HepG2 (cell line): ENCODE measurements around the gene EHBP1.

Source experiments
- GTF2F1 ChIP-seq: fragments of 150-350 bp; IDR thresholded peaks from 2 replicates; pipeline ENCODE4 v1.6.1; 2014; ENCODE audit warnings: low read length
- MAFG ChIP-seq: sonication (generic); formaldehyde crosslinking; IDR thresholded peaks from 2 replicates; pipeline ENCODE4 v1.5.1; 2020; ENCODE audit warnings: mild to moderate bottlenecking, missing genetic modification reagents
- RFX5 ChIP-seq: IDR thresholded peaks from 2 replicates; pipeline ENCODE4 v1.6.1; 2011; ENCODE audit warnings: low read depth, low read length, improper control_type of control experiment
- ZNF138 ChIP-seq: sonication (generic); formaldehyde crosslinking; IDR thresholded peaks from 2 replicates; pipeline ENCODE4 v1.5.0; 2020; ENCODE audit warnings: mild to moderate bottlenecking, low read depth, missing genetic modification reagents
- ZNF549 ChIP-seq: sonication (generic); formaldehyde crosslinking; IDR thresholded peaks from 2 replicates; pipeline ENCODE4 v1.5.0; 2020; ENCODE audit warnings: missing genetic modification reagents
- TF ChIP-seq, protein P1 (sequence below), 2 experiments: IDR thresholded peaks; 2 replicates each; pipeline ENCODE4 v1.6.1; 2011 to 2012; ENCODE audit warnings: low read length in 2 of 2, borderline replicate concordance in 1 of 2, low read depth in 1 of 2, mild to moderate bottlenecking in 1 of 2, moderate library complexity in 1 of 2
- TF ChIP-seq, protein P2 (sequence below): sonication (generic); formaldehyde crosslinking; IDR thresholded peaks from 2 replicates; pipeline ENCODE4 v1.5.0; 2020; ENCODE audit warnings: mild to moderate bottlenecking, missing genetic modification reagents, moderate library complexity
- TF ChIP-seq, protein P3 (sequence below): sonication (generic); formaldehyde crosslinking; IDR thresholded peaks from 2 replicates; pipeline ENCODE4 v1.4.0; 2020; ENCODE audit warnings: missing genetic modification reagents
- TF ChIP-seq, protein P4 (sequence below): IDR thresholded peaks from 2 replicates; pipeline ENCODE4 v1.6.1; 2012; ENCODE audit warnings: low read depth, low read length, improper control_type of control experiment
- TF ChIP-seq, protein P5 (sequence below): sonication (generic); formaldehyde crosslinking; IDR thresholded peaks from 2 replicates; pipeline ENCODE4 v1.5.0; 2020; ENCODE audit warnings: missing genetic modification reagents, mild to moderate bottlenecking, borderline replicate concordance

DNA sequence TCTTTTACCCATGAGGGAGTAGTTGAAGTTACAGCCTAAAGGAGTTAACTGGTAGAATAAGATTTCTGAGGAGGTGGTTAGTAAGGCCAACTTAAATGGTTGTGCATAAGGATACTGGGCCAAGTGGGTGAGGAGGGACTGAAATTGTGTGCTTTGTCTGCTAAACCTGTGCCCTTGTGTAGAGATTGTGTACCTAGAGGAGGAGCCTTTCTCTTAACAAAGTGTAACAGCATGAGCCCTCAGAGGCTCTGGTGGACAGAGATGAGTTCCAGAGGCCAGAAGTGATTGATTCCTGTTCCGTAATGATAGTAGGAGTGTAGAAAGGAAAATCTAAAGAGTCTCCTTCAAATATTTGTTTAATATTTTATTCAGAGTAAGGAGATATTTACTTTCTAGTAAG is 388.0 kb downstream of the EHBP1 start:
- TF ChIP-seq, protein P1, sequence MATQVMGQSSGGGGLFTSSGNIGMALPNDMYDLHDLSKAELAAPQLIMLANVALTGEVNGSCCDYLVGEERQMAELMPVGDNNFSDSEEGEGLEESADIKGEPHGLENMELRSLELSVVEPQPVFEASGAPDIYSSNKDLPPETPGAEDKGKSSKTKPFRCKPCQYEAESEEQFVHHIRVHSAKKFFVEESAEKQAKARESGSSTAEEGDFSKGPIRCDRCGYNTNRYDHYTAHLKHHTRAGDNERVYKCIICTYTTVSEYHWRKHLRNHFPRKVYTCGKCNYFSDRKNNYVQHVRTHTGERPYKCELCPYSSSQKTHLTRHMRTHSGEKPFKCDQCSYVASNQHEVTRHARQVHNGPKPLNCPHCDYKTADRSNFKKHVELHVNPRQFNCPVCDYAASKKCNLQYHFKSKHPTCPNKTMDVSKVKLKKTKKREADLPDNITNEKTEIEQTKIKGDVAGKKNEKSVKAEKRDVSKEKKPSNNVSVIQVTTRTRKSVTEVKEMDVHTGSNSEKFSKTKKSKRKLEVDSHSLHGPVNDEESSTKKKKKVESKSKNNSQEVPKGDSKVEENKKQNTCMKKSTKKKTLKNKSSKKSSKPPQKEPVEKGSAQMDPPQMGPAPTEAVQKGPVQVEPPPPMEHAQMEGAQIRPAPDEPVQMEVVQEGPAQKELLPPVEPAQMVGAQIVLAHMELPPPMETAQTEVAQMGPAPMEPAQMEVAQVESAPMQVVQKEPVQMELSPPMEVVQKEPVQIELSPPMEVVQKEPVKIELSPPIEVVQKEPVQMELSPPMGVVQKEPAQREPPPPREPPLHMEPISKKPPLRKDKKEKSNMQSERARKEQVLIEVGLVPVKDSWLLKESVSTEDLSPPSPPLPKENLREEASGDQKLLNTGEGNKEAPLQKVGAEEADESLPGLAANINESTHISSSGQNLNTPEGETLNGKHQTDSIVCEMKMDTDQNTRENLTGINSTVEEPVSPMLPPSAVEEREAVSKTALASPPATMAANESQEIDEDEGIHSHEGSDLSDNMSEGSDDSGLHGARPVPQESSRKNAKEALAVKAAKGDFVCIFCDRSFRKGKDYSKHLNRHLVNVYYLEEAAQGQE (IDR thresholded peaks at IDR 0.05; ENCODE audit: borderline replicate concordance in 1 of 2, low read depth in 1 of 2, low read length in 2 of 2) = no peak
- TF ChIP-seq, protein P2, sequence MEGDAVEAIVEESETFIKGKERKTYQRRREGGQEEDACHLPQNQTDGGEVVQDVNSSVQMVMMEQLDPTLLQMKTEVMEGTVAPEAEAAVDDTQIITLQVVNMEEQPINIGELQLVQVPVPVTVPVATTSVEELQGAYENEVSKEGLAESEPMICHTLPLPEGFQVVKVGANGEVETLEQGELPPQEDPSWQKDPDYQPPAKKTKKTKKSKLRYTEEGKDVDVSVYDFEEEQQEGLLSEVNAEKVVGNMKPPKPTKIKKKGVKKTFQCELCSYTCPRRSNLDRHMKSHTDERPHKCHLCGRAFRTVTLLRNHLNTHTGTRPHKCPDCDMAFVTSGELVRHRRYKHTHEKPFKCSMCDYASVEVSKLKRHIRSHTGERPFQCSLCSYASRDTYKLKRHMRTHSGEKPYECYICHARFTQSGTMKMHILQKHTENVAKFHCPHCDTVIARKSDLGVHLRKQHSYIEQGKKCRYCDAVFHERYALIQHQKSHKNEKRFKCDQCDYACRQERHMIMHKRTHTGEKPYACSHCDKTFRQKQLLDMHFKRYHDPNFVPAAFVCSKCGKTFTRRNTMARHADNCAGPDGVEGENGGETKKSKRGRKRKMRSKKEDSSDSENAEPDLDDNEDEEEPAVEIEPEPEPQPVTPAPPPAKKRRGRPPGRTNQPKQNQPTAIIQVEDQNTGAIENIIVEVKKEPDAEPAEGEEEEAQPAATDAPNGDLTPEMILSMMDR (CRISPR knock-in tag) = no peak
- TF ChIP-seq, protein P3, sequence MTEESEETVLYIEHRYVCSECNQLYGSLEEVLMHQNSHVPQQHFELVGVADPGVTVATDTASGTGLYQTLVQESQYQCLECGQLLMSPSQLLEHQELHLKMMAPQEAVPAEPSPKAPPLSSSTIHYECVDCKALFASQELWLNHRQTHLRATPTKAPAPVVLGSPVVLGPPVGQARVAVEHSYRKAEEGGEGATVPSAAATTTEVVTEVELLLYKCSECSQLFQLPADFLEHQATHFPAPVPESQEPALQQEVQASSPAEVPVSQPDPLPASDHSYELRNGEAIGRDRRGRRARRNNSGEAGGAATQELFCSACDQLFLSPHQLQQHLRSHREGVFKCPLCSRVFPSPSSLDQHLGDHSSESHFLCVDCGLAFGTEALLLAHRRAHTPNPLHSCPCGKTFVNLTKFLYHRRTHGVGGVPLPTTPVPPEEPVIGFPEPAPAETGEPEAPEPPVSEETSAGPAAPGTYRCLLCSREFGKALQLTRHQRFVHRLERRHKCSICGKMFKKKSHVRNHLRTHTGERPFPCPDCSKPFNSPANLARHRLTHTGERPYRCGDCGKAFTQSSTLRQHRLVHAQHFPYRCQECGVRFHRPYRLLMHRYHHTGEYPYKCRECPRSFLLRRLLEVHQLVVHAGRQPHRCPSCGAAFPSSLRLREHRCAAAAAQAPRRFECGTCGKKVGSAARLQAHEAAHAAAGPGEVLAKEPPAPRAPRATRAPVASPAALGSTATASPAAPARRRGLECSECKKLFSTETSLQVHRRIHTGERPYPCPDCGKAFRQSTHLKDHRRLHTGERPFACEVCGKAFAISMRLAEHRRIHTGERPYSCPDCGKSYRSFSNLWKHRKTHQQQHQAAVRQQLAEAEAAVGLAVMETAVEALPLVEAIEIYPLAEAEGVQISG = no peak
- no peak for TF ChIP-seq ZNF138
- TF ChIP-seq GTF2F1 = no peak
- TF ChIP-seq MAFG (CRISPR knock-in tag) = no peak
- TF ChIP-seq RFX5 = no peak
- TF ChIP-seq, protein P4, sequence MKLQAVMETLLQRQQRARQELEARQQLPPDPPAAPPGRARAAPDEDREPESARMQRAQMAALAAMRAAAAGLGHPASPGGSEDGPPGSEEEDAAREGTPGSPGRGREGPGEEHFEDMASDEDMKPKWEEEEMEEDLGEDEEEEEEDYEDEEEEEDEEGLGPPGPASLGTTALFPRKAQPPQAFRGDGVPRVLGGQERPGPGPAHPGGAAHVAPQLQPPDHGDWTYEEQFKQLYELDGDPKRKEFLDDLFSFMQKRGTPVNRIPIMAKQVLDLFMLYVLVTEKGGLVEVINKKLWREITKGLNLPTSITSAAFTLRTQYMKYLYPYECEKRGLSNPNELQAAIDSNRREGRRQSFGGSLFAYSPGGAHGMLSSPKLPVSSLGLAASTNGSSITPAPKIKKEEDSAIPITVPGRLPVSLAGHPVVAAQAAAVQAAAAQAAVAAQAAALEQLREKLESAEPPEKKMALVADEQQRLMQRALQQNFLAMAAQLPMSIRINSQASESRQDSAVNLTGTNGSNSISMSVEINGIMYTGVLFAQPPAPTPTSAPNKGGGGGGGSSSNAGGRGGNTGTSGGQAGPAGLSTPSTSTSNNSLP = no peak
- TF ChIP-seq, protein P5, sequence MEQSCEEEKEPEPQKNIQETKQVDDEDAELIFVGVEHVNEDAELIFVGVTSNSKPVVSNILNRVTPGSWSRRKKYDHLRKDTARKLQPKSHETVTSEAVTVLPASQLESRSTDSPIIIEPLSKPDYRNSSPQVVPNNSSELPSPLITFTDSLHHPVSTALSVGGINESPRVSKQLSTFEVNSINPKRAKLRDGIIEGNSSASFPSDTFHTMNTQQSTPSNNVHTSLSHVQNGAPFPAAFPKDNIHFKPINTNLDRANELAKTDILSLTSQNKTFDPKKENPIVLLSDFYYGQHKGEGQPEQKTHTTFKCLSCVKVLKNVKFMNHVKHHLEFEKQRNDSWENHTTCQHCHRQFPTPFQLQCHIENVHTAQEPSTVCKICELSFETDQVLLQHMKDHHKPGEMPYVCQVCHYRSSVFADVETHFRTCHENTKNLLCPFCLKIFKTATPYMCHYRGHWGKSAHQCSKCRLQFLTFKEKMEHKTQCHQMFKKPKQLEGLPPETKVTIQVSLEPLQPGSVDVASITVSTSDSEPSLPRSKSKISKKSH = no peak
- TF ChIP-seq ZNF549 = no peak
